Measurements from ENCODE around the gene IFT27. TPM values are rescaled to one million over a fixed set of nuclear protein-coding genes. Genes with fewer than 3 reads are reported as not detected.
"Not testable (repeated sequence)": the region's sequence is repeated elsewhere in the genome, so short reads cannot be mapped to it uniquely, and the experiment has no call there.

The IFT27 gene
- total and polyA plus RNA-seq, 4 donors = 18.9 to 51.1 (median 26.4) TPM

GRCh38 chr22:36756746-36757655, 18.9 kb downstream of the IFT27 start:
- no peak overlapping the region for H3K27ac ChIP-seq (ENCODE audit: low read depth in 1 of 2, low read length in 1 of 2)
- DNase-seq = no peak
- H3K4me1 ChIP-seq (ENCODE audit: control insufficient read depth in 5 of 5, insufficient read depth in 5 of 5, low read length in 5 of 5) = no peaks in the 10 kb centered on the region
- no peaks in the 10 kb centered on the region for H3K27me3 ChIP-seq (ENCODE audit: control insufficient read depth in 3 of 3, insufficient read depth in 3 of 3, low read length in 2 of 3)
- H3K36me3 ChIP-seq (ENCODE audit: control insufficient read depth in 4 of 4, insufficient read depth in 4 of 4, low read length in 4 of 4) = peaks cover 0 to 8% (median 0%) of the 10 kb centered on the region in 4 donors
- no peak overlapping the region for H3K9ac ChIP-seq (ENCODE audit: insufficient read depth in 1 of 2, low read length in 2 of 2)
- no peak for ATAC-seq (ENCODE audit: insufficient read depth, low FRiP score)
- no peak for TF ChIP-seq CTCF (IDR thresholded peaks at IDR 0.05; ENCODE audit: control extremely low read depth, extremely low read depth)
- 53 to 56% methylated on average over 28 of the region's 28 CpGs for WGBS, 2 donors
- H3K4me3 ChIP-seq = no peak overlapping the region
- H3K9me3 ChIP-seq (ENCODE audit: control insufficient read depth in 4 of 4, insufficient read depth in 3 of 4, low read length in 3 of 4) = peaks cover 0 to 3% (median 0%) of the 10 kb centered on the region in 4 donors

GRCh38 chr22:36756031-36756430, 19.9 kb downstream of the IFT27 start:
- TF ChIP-seq CTCF (IDR thresholded peaks at IDR 0.05; ENCODE audit: control extremely low read depth, extremely low read depth) = no peak
- no peak overlapping the region for H3K4me3 ChIP-seq
- peaks cover 0 to 2% (median 0%) of the 10 kb centered on the region in 4 donors for H3K36me3 ChIP-seq (ENCODE audit: control insufficient read depth in 4 of 4, insufficient read depth in 4 of 4, low read length in 4 of 4)
- H3K9ac ChIP-seq (ENCODE audit: insufficient read depth in 1 of 2, low read length in 2 of 2) = no peak overlapping the region
- no peaks in the 10 kb centered on the region for H3K4me1 ChIP-seq (ENCODE audit: control insufficient read depth in 5 of 5, insufficient read depth in 5 of 5, low read length in 5 of 5)
- peaks cover 0 to 3% (median 0%) of the 10 kb centered on the region in 4 donors for H3K9me3 ChIP-seq (ENCODE audit: control insufficient read depth in 4 of 4, insufficient read depth in 3 of 4, low read length in 3 of 4)
- no peak for DNase-seq
- ATAC-seq (ENCODE audit: insufficient read depth, low FRiP score) = no peak
- WGBS, 2 donors = 46 to 68% methylated on average over 7 of the region's 7 CpGs
- no peak overlapping the region for H3K27ac ChIP-seq (ENCODE audit: low read depth in 1 of 2, low read length in 1 of 2)
- H3K27me3 ChIP-seq (ENCODE audit: control insufficient read depth in 3 of 3, insufficient read depth in 3 of 3, low read length in 2 of 3) = no peaks in the 10 kb centered on the region

- no peaks in the 10 kb centered on the region for H3K27me3 ChIP-seq (ENCODE audit: control insufficient read depth in 3 of 3, insufficient read depth in 3 of 3, low read length in 2 of 3)
- no peak overlapping the region for H3K27ac ChIP-seq (ENCODE audit: low read depth in 1 of 2, low read length in 1 of 2)
- DNase-seq = no peak
- H3K4me1 ChIP-seq (ENCODE audit: control insufficient read depth in 5 of 5, insufficient read depth in 5 of 5, low read length in 5 of 5) = no peaks in the 10 kb centered on the region
- H3K9ac ChIP-seq (ENCODE audit: insufficient read depth in 1 of 2, low read length in 2 of 2) = no peak overlapping the region
- TF ChIP-seq CTCF (IDR thresholded peaks at IDR 0.05; ENCODE audit: control extremely low read depth, extremely low read depth) = no peak
- no peak for ATAC-seq (ENCODE audit: insufficient read depth, low FRiP score)
- H3K36me3 ChIP-seq (ENCODE audit: control insufficient read depth in 4 of 4, insufficient read depth in 4 of 4, low read length in 4 of 4) = no peaks in the 10 kb centered on the region
- no peak overlapping the region for H3K4me3 ChIP-seq
- H3K9me3 ChIP-seq (ENCODE audit: control insufficient read depth in 4 of 4, insufficient read depth in 3 of 4, low read length in 3 of 4) = peaks cover 0 to 3% (median 0%) of the 10 kb centered on the region in 4 donors
- WGBS, 2 donors = 82 to 95% methylated on average over 5 to 6 of the region's 6 CpGs
These were observed 20.6 kb downstream of the IFT27 start for GRCh38 chr22:36755316-36755715.

- not testable (repeated sequence) for H3K36me3 ChIP-seq (ENCODE audit: control insufficient read depth in 4 of 4, insufficient read depth in 4 of 4, low read length in 4 of 4); H3K9ac ChIP-seq (ENCODE audit: insufficient read depth in 1 of 2, low read length in 2 of 2); H3K27ac ChIP-seq (ENCODE audit: low read depth in 1 of 2, low read length in 1 of 2); ATAC-seq (ENCODE audit: insufficient read depth, low FRiP score); H3K9me3 ChIP-seq (ENCODE audit: control insufficient read depth in 4 of 4, insufficient read depth in 3 of 4, low read length in 3 of 4); H3K4me1 ChIP-seq (ENCODE audit: control insufficient read depth in 5 of 5, insufficient read depth in 5 of 5, low read length in 5 of 5); H3K4me3 ChIP-seq; DNase-seq; H3K27me3 ChIP-seq (ENCODE audit: control insufficient read depth in 3 of 3, insufficient read depth in 3 of 3, low read length in 2 of 3)
- WGBS, 2 donors = 84 to 91% methylated on average over 9 of the region's 9 CpGs
These were observed 21.0 kb downstream of the IFT27 start for GRCh38 chr22:36754881-36755280.
